PC-9 (cell line): ENCODE data around the gene RCAN1. TPM values are rescaled to one million over a fixed set of nuclear protein-coding genes. Genes with fewer than 3 reads are reported as not detected.

ENCODE experiments used
- BruUV-seq: library from RNA; stranded (reverse); fragments of 400-500 nt; replicated peaks from 2 replicates; lab custom pipeline; 2021; lab: Mats Ljungman, UMichigan
- CTCF ChIA-PET: fragments of 300-600 bp; sonication (Branson Sonifier 250); formaldehyde crosslinking; loops from one replicate; lab custom pipeline; 2022; ENCODE audit warnings: antibody characterized with exemption; lab: Charles Lee
- POLR2A ChIA-PET: fragments of 300-600 bp; sonication (Branson Sonifier 250); formaldehyde crosslinking; loops from one replicate; lab custom pipeline; 2022; ENCODE audit warnings: antibody characterized with exemption; ENCODE audit not compliant: unreplicated experiment; lab: Charles Lee
- DNase-seq, 2 experiments: peaks; one replicate each; pipeline versions ENCODE4 v3.0.0 to v3.0.0-alpha.2; 2015 to 2022; ENCODE audit warnings: mixed read lengths in 1 of 2
- H2AFZ ChIP-seq: fragments of 200-600 bp; sonication (generic); 2 replicates; pipeline ENCODE4 v1.8.1; 2017; ENCODE audit warnings: antibody characterized with exemption
- H3F3A ChIP-seq: fragments of 200-600 bp; sonication (generic); 2 replicates; pipeline ENCODE4 v1.8.1; 2017; ENCODE audit warnings: antibody characterized with exemption, mild to moderate bottlenecking, low read depth; ENCODE audit not compliant: insufficient read depth
- H3K27ac ChIP-seq: fragments of 200-600 bp; sonication (generic); 2 replicates; pipeline ENCODE4 v1.6.1; 2016; ENCODE audit warnings: mixed run types
- H3K27me3 ChIP-seq: fragments of 200-600 bp; sonication (generic); 2 replicates; pipeline ENCODE4 v1.6.1; 2016; ENCODE audit warnings: low read depth, mixed run types; ENCODE audit not compliant: insufficient read depth
- H3K36me3 ChIP-seq: fragments of 200-600 bp; sonication (generic); 2 replicates; pipeline ENCODE4 v1.6.1; 2016; ENCODE audit warnings: low read depth, mixed run types
- H3K4me1 ChIP-seq: fragments of 200-600 bp; sonication (generic); replicated peaks from 2 replicates; pipeline ENCODE4 v1.6.1; 2016; ENCODE audit warnings: mixed run types; ENCODE audit not compliant: insufficient read depth
- H3K4me2 ChIP-seq: fragments of 200-600 bp; sonication (generic); 2 replicates; pipeline ENCODE4 v1.6.1; 2017; ENCODE audit warnings: mixed run types
- H3K4me3 ChIP-seq: fragments of 200-600 bp; sonication (generic); 2 replicates; pipeline ENCODE4 v1.6.1; 2016; ENCODE audit warnings: mixed run types
- H3K79me2 ChIP-seq: fragments of 200-600 bp; sonication (generic); 2 replicates; pipeline ENCODE4 v1.6.1; 2017; ENCODE audit warnings: low read depth, mixed run types
- H3K9me2 ChIP-seq: fragments of 200-600 bp; sonication (generic); 2 replicates; pipeline ENCODE4 v1.8.1; 2017; ENCODE audit warnings: mild to moderate bottlenecking; ENCODE audit not compliant: insufficient read depth
- H3K9me3 ChIP-seq: fragments of 200-600 bp; sonication (generic); 2 replicates; pipeline ENCODE4 v1.8.1; 2016; ENCODE audit warnings: low read depth; ENCODE audit not compliant: insufficient read depth
- H4K20me1 ChIP-seq: fragments of 200-600 bp; sonication (generic); 2 replicates; pipeline ENCODE4 v1.8.1; 2017; ENCODE audit not compliant: insufficient read depth
- EZH2 ChIP-seq: fragments of 200-600 bp; sonication (generic); IDR thresholded peaks from 2 replicates; pipeline ENCODE4 v1.8.0; 2017; ENCODE audit warnings: antibody characterized with exemption, low read depth
- intact Hi-C: fragments of 100-400 bp; cut with micrococcal nuclease; formaldehyde crosslinking; loops from one replicate; pipeline ENCODE4 v1.10.0; 2022; ENCODE audit not compliant: unreplicated experiment
- total RNA-seq: library from RNA; stranded (reverse); gene quantifications from 2 replicates; pipeline ENCODE4 v1.2.3, GENCODE V29; 2021
- TF ChIP-seq, protein P1 (sequence below): fragments of 200-600 bp; sonication (generic); conservative IDR thresholded peaks from 2 replicates; pipeline ENCODE4 v1.6.1; 2017; ENCODE audit warnings: mixed run types, antibody characterized with exemption, mild to moderate bottlenecking, moderate library complexity

Gene RCAN1
- total RNA-seq, 1 experiment from 2014 or later, result 7.2 TPM

DNA sequence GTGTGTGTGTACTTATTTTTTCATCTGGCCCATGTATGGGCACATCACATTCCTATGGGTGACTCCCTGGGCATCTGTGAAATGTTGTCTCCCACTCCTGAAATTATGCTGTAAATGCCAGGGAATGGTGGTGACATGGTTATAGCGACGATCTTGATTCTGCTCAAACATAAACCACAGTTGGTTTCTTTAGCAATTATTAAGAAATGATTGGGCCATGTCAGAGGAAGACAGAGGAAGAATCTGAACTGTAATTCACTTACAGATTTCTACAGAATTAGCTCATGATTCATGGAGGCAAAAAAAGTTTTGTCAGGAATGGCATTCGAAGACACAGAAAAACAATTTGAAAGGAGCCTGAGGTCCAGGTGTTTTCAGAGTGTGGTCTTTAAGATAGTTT, 77.1 kb downstream of the RCAN1 start:
- H3K9me3 ChIP-seq, result no peaks in the 10 kb centered on the region
- H2AFZ ChIP-seq, result no peak overlapping the region
- H3F3A ChIP-seq, result no peaks in the 10 kb centered on the region
- no peak for TF ChIP-seq EZH2
- TF ChIP-seq, protein P1, sequence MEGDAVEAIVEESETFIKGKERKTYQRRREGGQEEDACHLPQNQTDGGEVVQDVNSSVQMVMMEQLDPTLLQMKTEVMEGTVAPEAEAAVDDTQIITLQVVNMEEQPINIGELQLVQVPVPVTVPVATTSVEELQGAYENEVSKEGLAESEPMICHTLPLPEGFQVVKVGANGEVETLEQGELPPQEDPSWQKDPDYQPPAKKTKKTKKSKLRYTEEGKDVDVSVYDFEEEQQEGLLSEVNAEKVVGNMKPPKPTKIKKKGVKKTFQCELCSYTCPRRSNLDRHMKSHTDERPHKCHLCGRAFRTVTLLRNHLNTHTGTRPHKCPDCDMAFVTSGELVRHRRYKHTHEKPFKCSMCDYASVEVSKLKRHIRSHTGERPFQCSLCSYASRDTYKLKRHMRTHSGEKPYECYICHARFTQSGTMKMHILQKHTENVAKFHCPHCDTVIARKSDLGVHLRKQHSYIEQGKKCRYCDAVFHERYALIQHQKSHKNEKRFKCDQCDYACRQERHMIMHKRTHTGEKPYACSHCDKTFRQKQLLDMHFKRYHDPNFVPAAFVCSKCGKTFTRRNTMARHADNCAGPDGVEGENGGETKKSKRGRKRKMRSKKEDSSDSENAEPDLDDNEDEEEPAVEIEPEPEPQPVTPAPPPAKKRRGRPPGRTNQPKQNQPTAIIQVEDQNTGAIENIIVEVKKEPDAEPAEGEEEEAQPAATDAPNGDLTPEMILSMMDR, result no peak
- intact Hi-C loops, result no loop called here
- POLR2A ChIA-PET, result no interaction called here
- peaks cover 22% of the 10 kb centered on the region for H3K4me1 ChIP-seq
- H3K27ac ChIP-seq, result no peak overlapping the region
- no peaks in the 10 kb centered on the region for H4K20me1 ChIP-seq
- H3K27me3 ChIP-seq, result no peaks in the 10 kb centered on the region
- no peaks in the 10 kb centered on the region for H3K79me2 ChIP-seq
- no peak for DNase-seq
- BruUV-seq, result no TSS peak
- H3K9me2 ChIP-seq, result no peaks in the 10 kb centered on the region
- H3K4me3 ChIP-seq, result no peak overlapping the region
- no peaks in the 10 kb centered on the region for H3K36me3 ChIP-seq
- CTCF ChIA-PET, result no interaction called here
- no peak overlapping the region for H3K4me2 ChIP-seq

DNA sequence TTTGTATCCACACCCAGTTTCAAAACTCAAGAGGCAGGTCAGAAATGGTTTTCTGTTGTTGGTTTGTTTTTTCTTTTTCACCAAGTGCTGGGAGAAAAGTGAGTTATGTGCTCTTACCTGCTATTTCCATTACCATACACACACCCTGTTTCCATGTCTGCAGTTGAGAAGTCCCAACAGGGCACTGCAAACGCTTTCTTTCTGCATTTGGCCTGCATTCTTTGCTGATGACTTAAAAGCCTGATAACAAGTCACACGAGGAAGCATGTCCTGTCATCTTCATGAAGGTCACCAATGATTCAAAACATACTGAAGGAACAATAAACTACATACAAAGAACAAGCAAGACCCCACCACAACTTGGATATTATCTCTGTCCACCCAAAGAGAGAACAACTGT, 78.1 kb downstream of the RCAN1 start:
- BruUV-seq, result no TSS peak
- Histone ChIP-seq H3K27me3 (no peaks in the 10 kb centered on the region), H2AFZ (no peak overlapping the region), H4K20me1 (no peaks in the 10 kb centered on the region), H3K4me2 (no peak overlapping the region), H3F3A (no peaks in the 10 kb centered on the region), H3K27ac (no peak overlapping the region), H3K9me2 (no peaks in the 10 kb centered on the region), H3K4me3 (no peak overlapping the region), H3K79me2 (no peaks in the 10 kb centered on the region), H3K4me1 (peaks cover 21% of the 10 kb centered on the region), H3K9me3 (no peaks in the 10 kb centered on the region), H3K36me3 (no peaks in the 10 kb centered on the region)
- TF ChIP-seq EZH2, result no peak
- TF ChIP-seq, protein P1, result no peak
- intact Hi-C loops, result no loop called here
- peak; percentile 26 to 62 for DNase-seq
- ChIA-PET CTCF (no interaction called here), POLR2A (no interaction called here)

GRCh38 chr21:34536311-34536710, 78.6 kb downstream of the RCAN1 start:
- BruUV-seq, result no TSS peak
- intact Hi-C loops, result no loop called here
- POLR2A ChIA-PET, result no interaction called here
- no peak overlapping the region for H3K4me3 ChIP-seq
- DNase-seq, result no peak
- TF ChIP-seq, protein P1, result no peak
- no peak for TF ChIP-seq EZH2
- H4K20me1 ChIP-seq, result no peaks in the 10 kb centered on the region
- no peaks in the 10 kb centered on the region for H3K36me3 ChIP-seq
- CTCF ChIA-PET, result no interaction called here
- H3K27ac ChIP-seq, result no peak overlapping the region
- no peaks in the 10 kb centered on the region for H3K9me2 ChIP-seq
- no peaks in the 10 kb centered on the region for H3K9me3 ChIP-seq
- H3F3A ChIP-seq, result no peaks in the 10 kb centered on the region
- H3K27me3 ChIP-seq, result no peaks in the 10 kb centered on the region
- no peak overlapping the region for H3K4me2 ChIP-seq
- H3K4me1 ChIP-seq, result peaks cover 21% of the 10 kb centered on the region
- H3K79me2 ChIP-seq, result no peaks in the 10 kb centered on the region
- H2AFZ ChIP-seq, result no peak overlapping the region
